ENCODE data around the gene ATP13A3.

DNA sequence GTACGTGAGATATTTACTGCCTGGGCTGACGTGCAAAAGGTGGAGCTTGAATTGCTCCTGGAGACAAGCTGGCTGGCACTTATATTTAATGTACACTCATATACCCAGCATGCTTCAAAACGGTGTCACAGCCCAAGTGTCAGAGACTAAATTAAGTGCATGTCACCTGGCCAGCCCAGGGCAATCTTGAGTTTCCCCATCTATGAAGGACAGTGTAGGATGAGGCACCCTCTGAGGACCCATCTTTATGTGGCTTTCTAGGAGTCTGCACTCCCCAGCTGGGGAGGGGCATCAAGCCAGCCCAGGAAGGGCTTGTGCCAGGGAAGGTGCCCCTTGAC lies 122.5 kb downstream of the ATP13A3 start:
- TF ChIP-seq, protein P1, sequence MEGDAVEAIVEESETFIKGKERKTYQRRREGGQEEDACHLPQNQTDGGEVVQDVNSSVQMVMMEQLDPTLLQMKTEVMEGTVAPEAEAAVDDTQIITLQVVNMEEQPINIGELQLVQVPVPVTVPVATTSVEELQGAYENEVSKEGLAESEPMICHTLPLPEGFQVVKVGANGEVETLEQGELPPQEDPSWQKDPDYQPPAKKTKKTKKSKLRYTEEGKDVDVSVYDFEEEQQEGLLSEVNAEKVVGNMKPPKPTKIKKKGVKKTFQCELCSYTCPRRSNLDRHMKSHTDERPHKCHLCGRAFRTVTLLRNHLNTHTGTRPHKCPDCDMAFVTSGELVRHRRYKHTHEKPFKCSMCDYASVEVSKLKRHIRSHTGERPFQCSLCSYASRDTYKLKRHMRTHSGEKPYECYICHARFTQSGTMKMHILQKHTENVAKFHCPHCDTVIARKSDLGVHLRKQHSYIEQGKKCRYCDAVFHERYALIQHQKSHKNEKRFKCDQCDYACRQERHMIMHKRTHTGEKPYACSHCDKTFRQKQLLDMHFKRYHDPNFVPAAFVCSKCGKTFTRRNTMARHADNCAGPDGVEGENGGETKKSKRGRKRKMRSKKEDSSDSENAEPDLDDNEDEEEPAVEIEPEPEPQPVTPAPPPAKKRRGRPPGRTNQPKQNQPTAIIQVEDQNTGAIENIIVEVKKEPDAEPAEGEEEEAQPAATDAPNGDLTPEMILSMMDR (IDR thresholded peaks at IDR 0.05 in 8 of 11, conservative IDR thresholded peaks at IDR 0.05 in 3 of 11), result no peak
- TF ChIP-seq POLR2A (IDR thresholded peaks at IDR 0.05), result no peak

Data from spleen (tissue), 7 donors.